MM.1S (cell line): ENCODE results near the gene ARSA.

Source experiments
- EZH2 ChIP-seq: fragments of 300-600 bp; sonication (generic); optimal IDR thresholded peaks from 2 replicates; pipeline ENCODE3; 2017; ENCODE audit warnings: low read depth, mild to moderate bottlenecking, antibody characterized with exemption, low read length, mixed read lengths
- TF ChIP-seq, protein P1 (sequence below): fragments of 300-600 bp; sonication (generic); IDR thresholded peaks from 2 replicates; pipeline ENCODE4 v1.5.1; 2016; ENCODE audit warnings: antibody characterized with exemption, low read length, mixed read lengths

DNA sequence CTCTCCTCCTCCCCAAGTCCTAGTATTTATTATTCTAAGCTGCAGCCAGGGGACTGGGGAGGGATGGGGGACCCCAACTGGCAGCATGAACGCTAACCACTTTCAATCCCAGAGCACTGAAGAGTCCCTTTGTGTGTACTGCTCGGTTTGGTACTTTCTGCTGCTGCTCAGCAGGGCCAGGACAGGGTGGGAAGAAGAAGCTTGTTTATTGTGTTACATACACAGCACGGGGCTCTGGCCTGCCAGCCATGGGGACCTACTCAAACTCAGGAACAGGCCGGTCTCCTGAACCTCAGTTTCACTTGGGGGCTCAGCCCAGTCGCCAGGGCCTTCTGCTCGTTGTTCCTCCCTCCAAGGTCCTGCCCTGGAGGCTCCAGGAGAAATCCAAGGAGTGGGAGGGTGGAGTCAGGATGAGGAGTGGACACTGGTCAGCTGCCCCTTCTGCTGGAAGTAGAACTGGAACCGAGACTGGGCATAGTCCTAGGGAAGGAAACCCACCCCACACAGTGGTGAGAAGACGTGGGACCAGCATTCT is 49.1 kb downstream of the ARSA start:
- TF ChIP-seq, protein P1, sequence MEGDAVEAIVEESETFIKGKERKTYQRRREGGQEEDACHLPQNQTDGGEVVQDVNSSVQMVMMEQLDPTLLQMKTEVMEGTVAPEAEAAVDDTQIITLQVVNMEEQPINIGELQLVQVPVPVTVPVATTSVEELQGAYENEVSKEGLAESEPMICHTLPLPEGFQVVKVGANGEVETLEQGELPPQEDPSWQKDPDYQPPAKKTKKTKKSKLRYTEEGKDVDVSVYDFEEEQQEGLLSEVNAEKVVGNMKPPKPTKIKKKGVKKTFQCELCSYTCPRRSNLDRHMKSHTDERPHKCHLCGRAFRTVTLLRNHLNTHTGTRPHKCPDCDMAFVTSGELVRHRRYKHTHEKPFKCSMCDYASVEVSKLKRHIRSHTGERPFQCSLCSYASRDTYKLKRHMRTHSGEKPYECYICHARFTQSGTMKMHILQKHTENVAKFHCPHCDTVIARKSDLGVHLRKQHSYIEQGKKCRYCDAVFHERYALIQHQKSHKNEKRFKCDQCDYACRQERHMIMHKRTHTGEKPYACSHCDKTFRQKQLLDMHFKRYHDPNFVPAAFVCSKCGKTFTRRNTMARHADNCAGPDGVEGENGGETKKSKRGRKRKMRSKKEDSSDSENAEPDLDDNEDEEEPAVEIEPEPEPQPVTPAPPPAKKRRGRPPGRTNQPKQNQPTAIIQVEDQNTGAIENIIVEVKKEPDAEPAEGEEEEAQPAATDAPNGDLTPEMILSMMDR: no peak
- no peak for TF ChIP-seq EZH2
